GM12872 (cell line): ENCODE measurements around the gene KLHL33.

ENCODE experiments used
- TF ChIP-seq, protein P1 (sequence below): IDR thresholded peaks from 3 replicates; pipeline ENCODE4 v1.5.1; 2011; ENCODE audit warnings: low read depth, mild to moderate bottlenecking, low read length, moderate library complexity; ENCODE audit not compliant: insufficient read depth

KLHL33 gene

DNA sequence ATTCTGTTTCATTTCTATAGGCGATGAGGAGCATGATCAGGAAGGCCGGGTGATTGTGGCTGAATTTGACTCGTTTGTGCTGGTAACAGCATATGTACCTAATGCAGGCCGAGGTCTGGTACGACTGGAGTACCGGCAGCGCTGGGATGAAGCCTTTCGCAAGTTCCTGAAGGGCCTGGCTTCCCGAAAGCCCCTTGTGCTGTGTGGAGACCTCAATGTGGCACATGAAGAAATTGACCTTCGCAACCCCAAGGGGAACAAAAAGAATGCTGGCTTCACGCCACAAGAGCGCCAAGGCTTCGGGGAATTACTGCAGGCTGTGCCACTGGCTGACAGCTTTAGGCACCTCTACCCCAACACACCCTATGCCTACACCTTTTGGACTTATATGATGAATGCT is 21.0 kb upstream of the KLHL33 start:
- TF ChIP-seq, protein P1, sequence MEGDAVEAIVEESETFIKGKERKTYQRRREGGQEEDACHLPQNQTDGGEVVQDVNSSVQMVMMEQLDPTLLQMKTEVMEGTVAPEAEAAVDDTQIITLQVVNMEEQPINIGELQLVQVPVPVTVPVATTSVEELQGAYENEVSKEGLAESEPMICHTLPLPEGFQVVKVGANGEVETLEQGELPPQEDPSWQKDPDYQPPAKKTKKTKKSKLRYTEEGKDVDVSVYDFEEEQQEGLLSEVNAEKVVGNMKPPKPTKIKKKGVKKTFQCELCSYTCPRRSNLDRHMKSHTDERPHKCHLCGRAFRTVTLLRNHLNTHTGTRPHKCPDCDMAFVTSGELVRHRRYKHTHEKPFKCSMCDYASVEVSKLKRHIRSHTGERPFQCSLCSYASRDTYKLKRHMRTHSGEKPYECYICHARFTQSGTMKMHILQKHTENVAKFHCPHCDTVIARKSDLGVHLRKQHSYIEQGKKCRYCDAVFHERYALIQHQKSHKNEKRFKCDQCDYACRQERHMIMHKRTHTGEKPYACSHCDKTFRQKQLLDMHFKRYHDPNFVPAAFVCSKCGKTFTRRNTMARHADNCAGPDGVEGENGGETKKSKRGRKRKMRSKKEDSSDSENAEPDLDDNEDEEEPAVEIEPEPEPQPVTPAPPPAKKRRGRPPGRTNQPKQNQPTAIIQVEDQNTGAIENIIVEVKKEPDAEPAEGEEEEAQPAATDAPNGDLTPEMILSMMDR, result no peak

DNA sequence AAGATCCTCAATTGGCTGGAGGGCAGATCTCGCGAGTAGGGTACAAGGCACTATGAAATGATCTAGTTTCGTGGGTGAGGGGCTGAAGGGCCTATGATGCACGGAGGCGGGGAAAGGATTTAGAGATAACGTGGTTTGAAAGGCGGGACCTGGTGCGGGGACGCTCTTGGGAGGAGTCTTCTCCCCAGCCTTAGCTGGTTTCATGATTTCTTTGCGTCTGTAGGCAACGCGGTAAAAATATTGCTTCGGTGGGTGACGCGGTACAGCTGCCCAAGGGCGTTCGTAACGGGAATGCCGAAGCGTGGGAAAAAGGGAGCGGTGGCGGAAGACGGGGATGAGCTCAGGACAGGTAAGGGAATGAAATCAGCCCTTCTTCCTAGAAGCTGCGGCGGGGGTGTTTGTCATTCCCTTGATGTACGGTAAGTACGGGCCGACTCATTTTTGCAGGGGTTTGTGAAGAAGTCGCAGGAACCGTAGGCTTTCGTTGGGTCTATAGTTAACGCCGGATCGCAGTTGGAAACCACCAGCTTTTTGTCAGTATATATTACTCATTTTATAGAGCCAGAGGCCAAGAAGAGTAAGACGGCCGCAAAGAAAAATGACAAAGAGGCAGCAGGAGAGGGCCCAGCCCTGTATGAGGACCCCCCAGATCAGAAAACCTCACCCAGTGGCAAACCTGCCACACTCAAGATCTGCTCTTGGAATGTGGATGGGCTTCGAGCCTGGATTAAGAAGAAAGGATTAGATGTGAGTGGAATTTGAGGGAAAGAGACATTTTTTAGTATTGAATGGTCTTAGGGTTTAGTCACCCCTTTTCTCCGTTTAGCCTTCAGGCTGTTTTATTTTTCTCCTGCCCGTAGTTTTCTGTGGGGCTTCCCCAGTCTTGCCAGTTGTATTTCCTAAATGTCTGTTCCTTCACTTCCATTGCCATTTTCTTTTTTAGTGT is 19.7 kb upstream of the KLHL33 start:
- TF ChIP-seq, protein P1, result no peak

DNA sequence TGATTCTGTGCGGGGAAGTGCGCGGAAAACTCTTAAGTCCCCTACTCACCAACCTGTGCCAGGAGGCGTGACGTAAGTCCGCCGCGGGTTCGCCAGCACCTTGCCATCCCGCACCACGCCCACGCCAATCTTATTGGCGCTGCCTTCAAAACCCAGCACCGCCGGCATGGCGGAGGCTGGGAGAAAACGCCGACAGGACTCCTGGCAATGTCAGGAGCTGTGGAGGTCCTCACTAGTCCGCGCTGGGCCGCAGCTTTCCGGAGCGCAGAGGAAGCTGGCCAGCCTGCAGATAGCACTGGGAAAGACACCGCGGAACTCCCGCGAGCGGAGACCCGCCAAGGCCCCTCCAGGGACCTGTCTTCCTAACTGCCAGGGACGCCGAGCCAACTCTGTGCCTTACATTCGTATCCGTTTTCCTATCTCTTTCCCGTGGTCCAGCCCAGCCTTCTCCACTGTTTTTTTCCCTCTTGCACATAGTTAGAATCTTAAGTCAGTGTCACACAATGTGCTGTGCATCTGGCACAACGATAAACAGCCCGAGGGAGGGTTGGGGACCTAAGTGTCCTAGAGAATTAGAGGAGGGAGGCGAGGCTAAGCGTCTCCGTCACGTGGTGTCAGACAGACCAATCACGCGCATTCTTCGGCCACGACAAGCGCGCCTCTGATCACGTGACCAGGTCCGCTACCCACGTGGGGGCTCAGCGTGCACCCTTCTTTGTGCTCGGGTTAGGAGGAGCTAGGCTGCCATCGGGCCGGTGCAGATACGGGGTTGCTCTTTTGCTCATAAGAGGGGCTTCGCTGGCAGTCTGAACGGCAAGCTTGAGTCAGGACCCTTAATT is 18.8 kb upstream of the KLHL33 start, which contains the start of the genes APEX1 and OSGEP:
Gene APEX1 (plus strand): TSS at position 711 of the 839 bp plus-strand sequence. CDS start 420 bp downstream, outside the sequence.
Gene OSGEP (minus strand): TSS at position 297 of the 839 bp plus-strand sequence. CDS start 129 bp downstream, at position 168.
- TF ChIP-seq, protein P1, result no peak

DNA sequence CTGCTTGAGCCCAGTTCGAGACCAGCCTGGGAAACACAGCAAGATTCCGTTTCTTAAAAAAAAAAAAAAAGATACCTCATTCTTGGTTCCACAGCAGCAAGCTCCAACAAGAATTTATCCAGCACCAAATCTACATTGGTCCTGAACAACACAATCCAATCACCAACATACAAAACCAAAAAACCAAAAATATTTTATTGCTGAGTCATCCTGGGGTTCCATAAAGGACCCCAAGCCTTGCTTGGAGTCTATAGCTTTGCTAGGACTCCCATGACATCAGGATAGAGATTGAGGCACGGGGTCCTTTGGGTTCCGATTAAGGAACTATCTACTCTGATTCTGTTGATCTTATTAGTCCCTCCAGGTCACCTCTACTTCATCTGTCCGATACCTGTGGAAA is 10.9 kb upstream of the KLHL33 start:
- TF ChIP-seq, protein P1, result no peak

DNA sequence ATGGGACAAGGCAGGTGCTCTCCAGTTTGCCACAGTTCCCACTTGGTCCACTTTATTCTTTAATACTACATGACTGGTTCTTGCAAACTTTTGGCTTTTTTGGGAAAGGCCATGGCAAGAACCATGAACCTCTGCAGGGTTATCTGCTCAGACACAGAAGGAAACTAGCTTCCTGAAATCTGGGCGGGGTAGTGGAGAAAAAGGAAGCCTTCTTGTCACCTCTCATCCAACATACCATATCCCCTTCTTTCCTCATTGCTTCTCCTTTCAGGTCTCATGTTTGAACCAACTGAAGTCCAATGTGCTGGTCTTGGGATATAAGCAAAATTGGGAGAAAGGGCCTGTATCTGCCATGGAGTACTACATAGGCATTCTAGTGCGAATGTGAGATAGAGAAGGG is 5.5 kb upstream of the KLHL33 start:
- TF ChIP-seq, protein P1, result no peak

DNA sequence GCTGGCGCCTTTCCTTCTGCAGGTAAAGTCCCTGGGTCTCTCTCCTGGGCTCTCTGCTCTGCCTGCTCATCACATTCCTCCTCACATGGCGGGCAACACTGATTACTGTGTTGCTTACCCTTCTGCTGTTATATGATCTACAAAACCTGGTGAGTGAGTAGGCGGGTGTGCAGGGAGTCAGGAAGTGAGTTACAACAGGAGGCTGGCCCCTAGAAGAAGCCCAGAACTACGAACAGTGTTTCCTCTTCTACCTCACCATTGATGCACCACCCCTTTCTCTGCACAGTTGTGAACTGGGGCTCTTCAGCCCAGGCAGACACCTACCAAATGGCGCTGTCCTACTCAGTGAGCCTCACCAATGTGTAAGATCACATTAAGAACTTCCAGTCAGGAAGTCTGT is 4.9 kb upstream of the KLHL33 start:
- TF ChIP-seq, protein P1, result no peak

DNA sequence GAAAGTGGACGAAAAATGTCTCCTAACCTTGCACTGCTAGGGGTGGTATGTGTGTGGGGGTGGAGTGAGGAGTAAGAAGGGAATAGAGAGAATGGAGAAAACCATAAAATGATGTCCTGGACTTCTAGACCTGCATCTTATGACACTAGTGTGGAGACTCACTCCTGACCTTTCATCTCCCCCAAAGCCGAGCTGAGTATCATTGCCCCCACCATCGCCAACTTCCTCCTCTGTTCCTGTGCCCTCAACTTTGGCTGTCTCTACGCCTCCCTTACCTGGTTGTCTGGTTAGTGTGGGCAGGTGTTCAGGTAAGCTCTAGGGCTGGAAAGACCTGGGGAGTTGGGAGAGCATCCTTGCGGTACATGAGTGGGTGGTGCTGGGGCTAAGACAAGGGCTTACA is 4.5 kb upstream of the KLHL33 start:
- TF ChIP-seq, protein P1, result no peak
